HepG2 (cell line): ENCODE measurements around the gene RNPEPL1. TPM values are rescaled to one million over a fixed set of nuclear protein-coding genes. Genes with fewer than 3 reads are reported as not detected.
A peak's percentile ranks its signal among the peaks of the same experiment; 100 is the strongest.

Experiments
- ATAC-seq: fragments of 200-7000 bp; cut with Tn5 transposase; 3 replicates; pipeline ENCODE4 v1.9.1; 2020; ENCODE audit warnings: mild to moderate bottlenecking, moderate library complexity
- BruUV-seq: library from RNA; stranded (reverse); fragments of 400-500 nt; replicated peaks from 2 replicates; lab custom pipeline; 2021; lab: Mats Ljungman, UMichigan
- CTCF ChIA-PET: fragments of 300-600 bp; formaldehyde crosslinking; extraction: SDS; loops from one replicate; lab custom pipeline; 2021; ENCODE audit warnings: low total read pairs, inconsistent platforms, low intra/inter-chr PET ratio; lab: Yijun Ruan, JAX
- POLR2A ChIA-PET: fragments of 350-600 bp; sonication (Branson Sonifier 250); formaldehyde crosslinking; loops from one replicate; lab custom pipeline; 2020; ENCODE audit warnings: antibody characterized with exemption, inconsistent platforms; lab: Yijun Ruan, JAX
- DNase-seq: peaks from one replicate; pipeline ENCODE4 v3.0.0-alpha.2; 2015; ENCODE audit warnings: low spot score
- FAIRE-seq: peaks from 3 replicates; lab custom pipeline; 2011; peaks lifted over from hg19 to GRCh38; lab: Jason Lieb, UNC
- H2AFZ ChIP-seq: one replicate; pipeline ENCODE4 v1.6.1; 2011; ENCODE audit warnings: low read length, inconsistent platforms
- H3K27ac ChIP-seq: fragments of 300-600 bp; 3 replicates; pipeline ENCODE4 v1.8.0; 2011; ENCODE audit warnings: mixed run types, mild to moderate bottlenecking, mixed read lengths, low read length, inconsistent platforms; ENCODE audit not compliant: insufficient read depth; ENCODE audit errors: extremely low read length
- H3K27me3 ChIP-seq, 2 experiments: fragments of 200-600 bp in 1 of 2; 2 replicates in 1 of 2; 3 replicates in 1 of 2; pipeline versions ENCODE4 v1.6.0 to v1.8.0; 2011; ENCODE audit warnings: low read length in 2 of 2, mild to moderate bottlenecking in 2 of 2, moderate library complexity in 2 of 2, inconsistent platforms in 1 of 2; ENCODE audit not compliant: insufficient read depth in 2 of 2, control insufficient read depth in 1 of 2
- H3K36me3 ChIP-seq, 2 experiments: fragments of 200-600 bp in 1 of 2; replicated peaks in 1 of 2; 2 replicates in 1 of 2; 3 replicates in 1 of 2; pipeline versions ENCODE4 v1.5.1 to v1.8.0; 2011; ENCODE audit warnings: low read length in 2 of 2, inconsistent platforms in 1 of 2; ENCODE audit not compliant: insufficient read depth in 2 of 2, control insufficient read depth in 1 of 2
- H3K4me1 ChIP-seq: 2 replicates; pipeline ENCODE4 v1.5.1; 2012; ENCODE audit warnings: low read length, inconsistent platforms; ENCODE audit not compliant: insufficient read depth
- H3K4me2 ChIP-seq: 2 replicates; pipeline ENCODE4 v1.6.0; 2011; ENCODE audit warnings: low read depth, low read length, inconsistent platforms
- H3K4me3 ChIP-seq, 3 experiments: fragments of 200-600 bp in 1 of 3; sonication (generic), shearing (Covaris generic) in 1 of 3; replicated peaks in 1 of 3; 2 replicates each; pipeline ENCODE4 v1.5.1; 2011 to 2016; ENCODE audit warnings: low read length in 3 of 3, inconsistent platforms in 2 of 3, low read depth in 2 of 3, mild to moderate bottlenecking in 2 of 3, control low read depth in 1 of 3, mixed read lengths in 1 of 3; ENCODE audit not compliant: insufficient read depth in 1 of 3
- H3K79me2 ChIP-seq: one replicate; pipeline ENCODE4 v1.6.1; 2011; ENCODE audit warnings: low read length, inconsistent platforms; ENCODE audit not compliant: insufficient read depth
- H3K9ac ChIP-seq: 2 replicates; pipeline ENCODE4 v1.6.0; 2011; ENCODE audit warnings: mild to moderate bottlenecking, low read depth, low read length, inconsistent platforms; ENCODE audit not compliant: insufficient read depth
- H3K9me3 ChIP-seq: 2 replicates; pipeline ENCODE4 v1.5.1; 2012; ENCODE audit warnings: mild to moderate bottlenecking, low read length
- H4K20me1 ChIP-seq: 2 replicates; pipeline ENCODE4 v1.6.0; 2011; ENCODE audit warnings: inconsistent platforms, mild to moderate bottlenecking, low read length, moderate library complexity; ENCODE audit not compliant: insufficient read depth
- AKAP8 ChIP-seq: sonication (generic); formaldehyde crosslinking; IDR thresholded peaks from 2 replicates; pipeline ENCODE4 v1.5.1; 2020; ENCODE audit warnings: mild to moderate bottlenecking, missing genetic modification reagents
- CHD4 ChIP-seq: fragments of 200-600 bp; sonication (generic); IDR thresholded peaks from 2 replicates; pipeline ENCODE4 v1.7.0; 2017; ENCODE audit warnings: mild to moderate bottlenecking, low read length, borderline replicate concordance
- NRL ChIP-seq: sonication (generic); formaldehyde crosslinking; IDR thresholded peaks from 2 replicates; pipeline ENCODE4 v1.5.0; 2020; ENCODE audit warnings: missing genetic modification reagents, mild to moderate bottlenecking, moderate library complexity, borderline replicate concordance
- REPIN1 ChIP-seq: sonication (generic); formaldehyde crosslinking; IDR thresholded peaks from 2 replicates; pipeline ENCODE4 v1.8.0; 2022; ENCODE audit warnings: missing genetic modification reagents, low read depth, mild to moderate bottlenecking, borderline replicate concordance
- RFXANK ChIP-seq: IDR thresholded peaks from 2 replicates; pipeline ENCODE4 v1.6.1; 2016
- WGBS: methylation state at CpG from one replicate; pipeline ENCODE4 v1.1.6; 2017; ENCODE audit warnings: low lambda C conversion rate; 5-methylcytosine and 5-hydroxymethylcytosine counted together
- in situ Hi-C: cut with HindIII; loops from 2 replicates; pipeline ENCODE4 v1.10.0; 2017; ENCODE audit warnings: low pct_unique_long_range_greater_than_20kb; ENCODE audit not compliant: extremely low pct_ligation_motif_present
- intact Hi-C: fragments of 100-400 bp; cut with micrococcal nuclease; formaldehyde crosslinking; loops from one replicate; pipeline ENCODE4 v1.10.0; 2022; ENCODE audit not compliant: unreplicated experiment
- polyA plus RNA-seq, 8 experiments: library from polyadenylated mRNA; depleted of rRNA in 3 of 8; stranded (reverse) in 7 of 8; unstranded in 1 of 8; fragments of >200 nt; fragmentation: Illumina TruSeq in 4 of 8; extraction: Trizol in 4 of 8; gene quantifications; 2 replicates each; pipeline versions ENCODE4 v1.2.1 to v1.2.3, GENCODE V29; 2011 to 2016; ENCODE audit warnings: low read depth in 4 of 8, missing spikeins in 1 of 8, mixed read lengths in 1 of 8; ENCODE audit not compliant: insufficient read depth in 1 of 8
- total RNA-seq, 5 experiments: library from RNA; depleted of rRNA; stranded (reverse); fragments of >200 nt; fragmentation: Illumina TruSeq; extraction: Trizol; gene quantifications; 2 replicates each; pipeline ENCODE4 v1.2.3, GENCODE V29; 2016; ENCODE audit warnings: low read depth in 1 of 5
- TF ChIP-seq, protein P1 (sequence below): sonication (generic); formaldehyde crosslinking; conservative IDR thresholded peaks from 2 replicates; pipeline ENCODE4 v1.8.0; 2022; ENCODE audit warnings: missing genetic modification reagents
- TF ChIP-seq, protein P2 (sequence below): sonication (generic); formaldehyde crosslinking; IDR thresholded peaks from 2 replicates; pipeline ENCODE4 v1.5.0; 2020; ENCODE audit warnings: missing genetic modification reagents

RNPEPL1 gene
- total and polyA plus RNA-seq, 2 of the 13 experiments (the other 11 are each of a cell fraction or from before 2014, with no cell fraction given), result 13.0 to 18.0 TPM

DNA sequence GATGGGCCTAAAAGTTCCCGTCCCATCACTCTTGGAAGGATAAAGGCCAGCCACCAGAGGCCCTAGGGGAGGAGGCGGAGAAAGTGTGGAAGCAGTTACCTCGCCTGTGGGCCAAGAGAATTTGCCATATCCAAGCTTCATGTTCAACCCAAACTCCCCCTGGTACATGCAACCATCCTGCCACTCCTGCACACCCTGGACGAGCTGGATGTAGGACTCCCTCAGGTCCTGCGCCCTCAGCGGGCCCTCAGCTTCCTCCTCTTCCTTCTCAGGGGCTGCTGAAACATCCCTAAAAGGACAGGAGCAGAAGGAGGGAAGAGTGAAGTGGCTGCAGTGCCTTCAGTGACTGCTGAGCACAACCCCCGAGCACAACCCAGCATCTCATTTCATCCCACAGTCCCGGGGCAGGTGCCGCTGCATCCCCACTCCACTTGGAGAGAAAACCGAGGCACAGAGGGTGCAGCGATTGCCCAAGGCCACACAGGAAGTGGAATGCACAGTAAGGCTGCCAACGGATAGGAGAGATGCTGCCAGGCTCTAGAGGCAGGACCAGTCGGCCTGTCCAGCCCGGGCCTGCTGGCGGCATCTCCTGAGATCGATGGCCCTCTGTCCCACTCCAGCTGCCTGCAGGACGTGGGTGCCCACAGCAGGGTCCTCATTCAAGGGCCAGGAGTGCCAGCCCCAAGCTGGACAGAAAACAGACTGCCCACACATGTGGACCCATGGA is 13.4 kb upstream of the RNPEPL1 start:
- TF ChIP-seq REPIN1 (no peak), RFXANK (no peak)
- FAIRE-seq (no peak), DNase-seq (no peak), ATAC-seq (no peak)
- no TSS peak for BruUV-seq
- in situ Hi-C loops (loop anchor here (25.0 kb wide), 1 partner anchor 657 kb away; no protein-coding TSS in a partner anchor), intact Hi-C loops (no loop called here)
- no peak overlapping the region for H3K9ac ChIP-seq
- H3K4me2 ChIP-seq, result no peak overlapping the region
- H2AFZ ChIP-seq, result no peak overlapping the region
- H4K20me1 ChIP-seq, result no peaks in the 10 kb centered on the region
- H3K9me3 ChIP-seq, result no peaks in the 10 kb centered on the region
- no peaks in the 10 kb centered on the region for H3K27me3 ChIP-seq
- H3K4me3 ChIP-seq, result no peak overlapping the region
- WGBS, result 98% methylated on average over 17 of the region's 17 CpGs
- H3K36me3 ChIP-seq, result peaks cover 18 to 45% of the 10 kb centered on the region in 2 experiments
- H3K4me1 ChIP-seq, result peaks cover 43% of the 10 kb centered on the region
- H3K27ac ChIP-seq, result no peak overlapping the region
- H3K79me2 ChIP-seq, result peaks cover 26% of the 10 kb centered on the region
- ChIA-PET POLR2A (interaction anchor here (2.3 kb wide), 1 partner anchor 10 kb away, joined by 6 read pairs; no protein-coding TSS in a partner anchor), CTCF (no interaction called here)

DNA sequence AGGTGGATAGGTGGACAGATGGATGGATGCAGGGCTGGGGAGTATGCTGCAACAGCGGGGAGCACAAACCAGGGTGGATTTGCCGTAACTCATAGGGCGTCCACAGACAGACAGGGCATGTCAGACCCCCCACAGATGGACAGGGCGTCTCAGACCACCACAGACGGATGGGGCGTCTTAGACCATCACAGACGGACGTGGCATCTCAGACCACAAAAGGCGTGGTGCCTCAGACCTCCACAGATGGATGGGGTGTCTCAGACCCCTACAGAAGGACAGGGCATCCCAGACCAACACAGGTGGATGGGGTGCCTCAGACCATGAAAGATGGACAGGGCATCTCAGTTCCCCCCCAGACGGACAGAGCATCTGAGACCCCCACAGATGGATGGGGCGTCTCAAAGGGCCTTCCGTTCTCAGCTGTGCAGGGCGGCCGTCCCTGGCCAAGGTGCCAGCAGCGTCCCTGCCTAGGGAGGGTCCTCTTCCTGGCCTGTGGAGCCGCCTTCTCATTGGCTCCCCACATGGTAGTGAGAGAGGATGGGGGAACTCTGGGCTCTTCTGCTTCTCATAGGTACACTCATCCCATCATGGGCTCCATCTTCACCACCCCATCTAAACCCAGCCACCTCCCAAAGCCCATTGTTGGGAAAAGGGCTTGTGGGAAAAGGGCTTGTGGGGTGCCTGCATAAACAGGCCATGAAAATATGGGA is 12.6 kb upstream of the RNPEPL1 start:
- peaks cover 44% of the 10 kb centered on the region for H3K4me1 ChIP-seq
- H3K4me3 ChIP-seq, result no peak overlapping the region
- ChIA-PET CTCF (no interaction called here), POLR2A (interaction anchor here (2.7 kb wide), 1 partner anchor 10 kb away, joined by 12 read pairs; no protein-coding TSS in a partner anchor)
- peaks cover 18 to 44% of the 10 kb centered on the region in 2 experiments for H3K36me3 ChIP-seq
- no peak overlapping the region for H3K9ac ChIP-seq
- no peaks in the 10 kb centered on the region for H3K27me3 ChIP-seq
- H3K4me2 ChIP-seq, result no peak overlapping the region
- TF ChIP-seq AKAP8 (CRISPR knock-in tag), result no peak
- no peak for TF ChIP-seq CHD4
- peak; percentile 58; the same call in 1 of the 2 replicates for TF ChIP-seq NRL
- TF ChIP-seq, protein P1, sequence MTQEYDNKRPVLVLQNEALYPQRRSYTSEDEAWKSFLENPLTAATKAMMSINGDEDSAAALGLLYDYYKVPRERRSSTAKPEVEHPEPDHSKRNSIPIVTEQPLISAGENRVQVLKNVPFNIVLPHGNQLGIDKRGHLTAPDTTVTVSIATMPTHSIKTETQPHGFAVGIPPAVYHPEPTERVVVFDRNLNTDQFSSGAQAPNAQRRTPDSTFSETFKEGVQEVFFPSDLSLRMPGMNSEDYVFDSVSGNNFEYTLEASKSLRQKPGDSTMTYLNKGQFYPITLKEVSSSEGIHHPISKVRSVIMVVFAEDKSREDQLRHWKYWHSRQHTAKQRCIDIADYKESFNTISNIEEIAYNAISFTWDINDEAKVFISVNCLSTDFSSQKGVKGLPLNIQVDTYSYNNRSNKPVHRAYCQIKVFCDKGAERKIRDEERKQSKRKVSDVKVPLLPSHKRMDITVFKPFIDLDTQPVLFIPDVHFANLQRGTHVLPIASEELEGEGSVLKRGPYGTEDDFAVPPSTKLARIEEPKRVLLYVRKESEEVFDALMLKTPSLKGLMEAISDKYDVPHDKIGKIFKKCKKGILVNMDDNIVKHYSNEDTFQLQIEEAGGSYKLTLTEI (CRISPR knock-in tag), result no peak
- TF ChIP-seq, protein P2, sequence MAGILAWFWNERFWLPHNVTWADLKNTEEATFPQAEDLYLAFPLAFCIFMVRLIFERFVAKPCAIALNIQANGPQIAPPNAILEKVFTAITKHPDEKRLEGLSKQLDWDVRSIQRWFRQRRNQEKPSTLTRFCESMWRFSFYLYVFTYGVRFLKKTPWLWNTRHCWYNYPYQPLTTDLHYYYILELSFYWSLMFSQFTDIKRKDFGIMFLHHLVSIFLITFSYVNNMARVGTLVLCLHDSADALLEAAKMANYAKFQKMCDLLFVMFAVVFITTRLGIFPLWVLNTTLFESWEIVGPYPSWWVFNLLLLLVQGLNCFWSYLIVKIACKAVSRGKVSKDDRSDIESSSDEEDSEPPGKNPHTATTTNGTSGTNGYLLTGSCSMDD (CRISPR knock-in tag), result no peak
- no peaks in the 10 kb centered on the region for H4K20me1 ChIP-seq
- peaks cover 28% of the 10 kb centered on the region for H3K79me2 ChIP-seq
- no peak overlapping the region for H2AFZ ChIP-seq
- FAIRE-seq (no peak), ATAC-seq (no peak), DNase-seq (no peak)
- peak overlapping the region; percentile 29 for H3K27ac ChIP-seq
- WGBS, result 94% methylated on average over 9 of the region's 16 CpGs
- BruUV-seq, result no TSS peak
- intact Hi-C loops, result no loop called here
- in situ Hi-C loops, result loop anchor here (25.0 kb wide), 1 partner anchor 657 kb away; no protein-coding TSS in a partner anchor
- no peaks in the 10 kb centered on the region for H3K9me3 ChIP-seq
